Activated T-helper 1 cell treated with Interleukin-2 at 50 U/mL for 16 hours (primary cell): ENCODE measurements around the gene LTBP3.

Experiments
- DNase-seq: peaks from one replicate; pipeline ENCODE4 v3.0.0-alpha.2; 2020; ENCODE audit warnings: low read depth

Gene LTBP3

DNA sequence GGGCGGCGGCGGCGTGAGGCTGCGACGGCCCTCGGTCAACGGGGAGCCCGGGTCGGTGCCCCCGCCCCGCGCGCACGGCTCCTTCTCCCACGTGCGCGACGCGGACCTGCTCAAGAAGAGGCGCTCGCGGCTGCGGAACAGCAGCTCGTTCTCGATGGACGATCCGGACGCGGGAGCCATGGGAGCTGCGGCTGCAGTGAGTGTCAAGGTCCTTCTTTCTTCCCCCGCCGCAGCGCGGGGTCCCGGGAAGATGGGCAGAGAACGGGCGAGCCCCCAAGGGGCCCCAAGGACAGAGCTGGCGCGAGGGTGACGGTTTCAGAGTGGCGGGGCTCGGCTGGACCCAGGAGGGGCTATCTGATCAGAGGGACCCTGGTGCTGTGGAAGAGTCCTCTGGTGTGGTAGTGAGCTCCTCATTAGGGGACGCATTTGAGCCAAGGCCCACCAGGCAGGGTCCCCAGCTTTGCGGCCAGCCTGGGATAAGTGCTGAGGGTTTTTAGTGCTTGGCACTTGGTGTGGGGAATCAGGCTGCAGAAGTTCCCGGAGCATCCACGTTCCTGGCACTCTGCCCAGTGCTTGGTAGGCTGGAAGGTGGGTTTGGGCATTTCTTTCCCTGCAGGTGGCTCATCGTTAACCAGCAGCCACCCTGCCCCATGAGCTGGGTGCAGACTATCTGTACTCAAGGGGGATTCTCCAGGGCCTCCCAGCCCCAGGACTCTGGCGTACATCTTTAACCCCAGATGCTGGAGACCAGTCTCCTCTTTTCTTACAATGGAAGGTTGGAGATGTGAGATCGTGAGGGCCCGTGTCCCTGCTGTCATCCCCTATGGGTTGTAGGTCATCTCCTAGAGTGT is 27.5 kb upstream of the LTBP3 start:
- no peak for DNase-seq

DNA sequence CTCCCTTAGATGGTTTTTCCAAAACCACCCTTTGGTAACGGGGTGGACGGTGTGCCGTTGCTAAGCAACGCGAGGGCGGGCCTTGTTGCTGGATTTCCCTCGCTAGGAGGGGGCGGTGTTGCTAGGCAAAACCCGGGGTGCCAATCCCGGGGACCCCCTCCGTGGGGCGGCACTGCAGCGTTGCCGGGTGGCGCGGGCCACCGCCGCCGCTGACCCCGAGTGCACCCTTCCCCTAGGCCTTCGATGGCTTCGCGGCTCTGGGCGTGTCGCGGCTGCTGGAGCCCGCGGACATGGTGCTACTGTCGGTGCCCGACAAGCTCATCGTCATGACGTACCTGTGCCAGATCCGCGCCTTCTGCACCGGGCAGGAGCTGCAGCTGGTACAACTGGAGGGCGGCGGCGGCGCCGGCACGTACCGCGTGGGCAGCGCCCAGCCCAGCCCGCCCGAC is 26.6 kb upstream of the LTBP3 start:
- DNase-seq: no peak

DNA sequence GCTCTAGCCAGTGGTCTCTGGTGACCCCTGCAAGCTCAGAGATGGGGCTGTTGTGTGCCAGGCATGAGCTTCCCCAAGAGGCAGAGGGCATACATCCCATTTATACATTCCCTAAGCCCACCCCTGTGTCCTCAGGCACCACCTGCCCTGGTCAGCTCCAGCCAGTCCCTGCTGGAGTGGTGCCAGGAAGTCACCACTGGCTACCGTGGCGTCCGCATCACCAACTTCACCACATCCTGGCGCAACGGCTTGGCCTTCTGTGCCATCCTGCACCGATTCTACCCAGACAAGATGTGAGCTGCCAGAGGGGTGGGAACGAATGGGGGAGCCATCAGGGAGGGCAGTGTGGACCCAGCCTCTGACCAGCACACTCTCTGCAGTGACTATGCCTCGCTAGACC is 25.9 kb upstream of the LTBP3 start:
- no peak for DNase-seq

DNA sequence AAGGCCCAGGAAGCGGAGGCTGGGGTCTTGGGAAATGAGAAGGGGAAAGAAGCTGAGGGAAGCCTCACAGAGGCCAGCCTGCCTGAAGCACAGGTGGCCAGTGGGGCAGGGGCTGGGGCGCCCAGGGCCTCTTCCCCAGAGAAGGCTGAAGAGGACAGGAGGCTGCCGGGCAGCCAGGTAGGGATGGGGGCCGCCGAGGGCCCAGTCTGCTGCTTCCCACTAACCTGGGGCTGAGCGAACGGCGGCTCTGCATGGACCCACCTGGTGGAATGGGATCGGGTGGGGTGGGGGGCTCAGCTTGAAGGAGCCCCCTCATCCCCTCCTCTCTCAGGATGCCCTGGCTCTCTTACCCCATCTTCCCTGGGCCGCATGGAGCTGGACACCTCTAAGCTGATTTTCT is 25.4 kb upstream of the LTBP3 start:
- no peak for DNase-seq

DNA sequence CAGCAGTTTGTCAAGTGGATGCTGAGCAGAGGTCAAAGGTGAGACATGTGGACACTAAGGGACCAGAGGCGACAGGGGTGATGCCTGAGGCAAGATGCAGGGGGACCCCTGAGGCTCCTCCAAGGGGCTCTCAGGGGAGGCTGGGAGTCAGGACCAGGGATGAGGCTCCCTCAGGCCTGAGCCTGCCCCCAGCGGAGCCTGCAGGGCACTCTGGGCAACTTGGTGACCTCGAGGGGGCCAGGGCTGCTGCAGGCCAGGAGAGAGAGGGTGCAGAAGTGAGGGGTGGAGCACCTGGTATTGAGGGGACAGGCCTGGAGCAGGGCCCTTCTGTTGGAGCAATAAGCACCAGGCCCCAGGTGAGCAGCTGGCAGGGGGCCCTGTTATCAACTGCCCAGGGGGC is 23.8 kb upstream of the LTBP3 start:
- DNase-seq: no peak

DNA sequence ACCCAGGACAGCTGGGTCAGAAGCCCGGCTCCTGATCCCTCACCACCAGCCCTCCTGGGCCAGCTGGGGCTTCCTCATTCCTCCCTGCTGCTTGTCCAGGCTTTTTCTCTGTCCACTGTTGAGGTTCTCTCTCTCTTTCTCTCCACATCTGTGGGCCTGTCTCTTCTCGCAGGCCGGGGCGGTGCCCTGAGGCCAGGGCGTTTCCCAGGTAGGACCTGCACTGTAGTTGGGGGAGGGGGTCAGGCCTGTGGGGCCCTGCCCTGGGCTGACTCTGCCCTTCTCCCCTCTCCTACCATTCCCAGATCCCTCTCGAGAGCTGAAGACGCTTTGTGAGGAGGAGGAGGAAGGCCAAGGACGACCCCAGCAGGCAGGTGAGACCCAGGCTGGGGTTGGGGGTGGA is 22.6 kb upstream of the LTBP3 start:
- no peak for DNase-seq

DNA sequence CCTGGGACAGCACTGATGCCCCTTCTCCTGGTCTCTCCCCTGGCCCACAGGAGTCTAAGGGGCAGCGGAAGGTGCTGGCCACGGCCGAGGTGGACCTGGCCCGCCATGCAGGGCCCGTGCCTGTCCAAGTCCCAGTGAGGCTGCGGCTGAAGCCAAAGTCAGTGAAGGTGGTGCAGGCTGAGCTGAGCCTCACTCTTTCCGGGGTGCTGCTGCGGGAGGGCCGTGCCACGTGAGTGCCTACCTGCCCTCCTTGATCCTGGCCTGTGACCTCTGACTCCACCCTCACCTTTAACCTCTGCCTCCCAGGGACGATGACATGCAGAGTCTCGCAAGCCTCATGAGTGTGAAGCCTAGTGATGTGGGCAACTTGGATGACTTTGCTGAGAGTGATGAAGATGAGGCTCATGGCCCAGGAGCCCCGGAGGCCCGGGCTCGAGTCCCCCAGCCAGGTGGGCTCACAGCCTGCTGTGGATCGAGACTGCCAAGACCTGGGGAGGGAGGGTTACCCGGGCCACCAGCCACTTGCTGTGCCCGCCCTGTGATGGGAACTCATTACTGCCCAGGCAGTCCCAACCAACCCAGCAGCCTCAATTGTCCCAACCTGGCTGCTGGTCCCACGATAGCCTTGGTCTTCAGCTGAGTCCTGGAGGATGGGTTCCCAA is 22.0 kb upstream of the LTBP3 start:
- no peak for DNase-seq

DNA sequence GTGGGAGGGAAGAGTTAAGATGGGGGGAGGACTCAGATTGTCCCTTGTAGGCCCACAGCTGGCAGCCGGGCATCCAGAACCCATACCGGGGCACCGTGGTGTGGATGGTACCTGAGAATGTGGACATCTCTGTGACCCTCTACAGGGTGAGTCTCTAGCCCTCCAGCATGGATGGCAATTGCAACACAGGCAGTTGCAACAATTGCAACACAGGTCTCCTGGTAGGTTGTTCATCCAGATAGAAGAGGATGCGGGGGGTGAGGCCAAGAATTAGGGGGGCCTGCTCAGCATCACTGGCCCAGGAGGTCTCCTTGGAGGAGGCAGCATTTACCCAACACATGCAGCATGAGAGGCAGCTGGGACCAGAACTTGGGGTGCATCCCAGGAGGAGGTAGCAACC is 21.1 kb upstream of the LTBP3 start:
- no peak for DNase-seq

DNA sequence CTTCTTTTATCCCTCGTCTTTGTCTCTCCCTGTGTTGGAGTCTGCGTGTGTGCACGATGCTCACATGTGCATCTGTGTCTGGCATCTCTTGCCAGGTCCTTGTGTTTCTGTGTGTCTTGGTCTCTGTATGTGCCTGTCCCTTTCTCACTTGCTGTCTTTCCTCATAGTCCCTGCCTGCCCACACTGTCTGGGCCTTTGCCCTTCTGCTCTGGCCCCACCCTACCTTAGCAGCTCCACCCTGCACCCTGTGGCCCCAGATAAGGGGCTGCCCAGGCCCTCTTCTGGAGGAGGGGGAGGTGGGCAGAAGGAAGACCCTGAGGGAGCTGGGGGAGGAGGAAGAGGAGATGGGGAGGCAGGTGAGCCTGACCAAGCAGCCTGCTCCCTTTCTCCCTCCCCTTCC is 20.5 kb upstream of the LTBP3 start:
- DNase-seq: no peak

DNA sequence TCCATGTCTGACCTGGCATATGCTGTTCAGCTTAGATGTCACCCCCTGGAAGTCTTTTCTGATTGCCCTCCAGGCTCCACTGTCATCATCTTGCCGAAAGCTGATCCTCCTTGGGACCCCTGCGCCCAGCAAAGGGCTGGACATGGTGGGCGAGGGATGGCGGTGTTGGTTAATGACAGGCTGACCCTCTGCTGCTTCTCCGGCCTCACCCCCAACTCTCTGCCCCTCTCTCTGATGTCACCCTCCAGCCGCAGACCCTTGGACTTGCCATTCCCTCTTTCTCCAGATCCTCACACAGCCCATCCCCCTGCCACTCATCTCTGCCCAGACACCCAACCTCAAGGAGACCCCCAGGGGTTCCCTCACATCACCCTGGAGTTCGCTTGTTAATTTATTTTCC is 20.0 kb upstream of the LTBP3 start:
- no peak for DNase-seq

DNA sequence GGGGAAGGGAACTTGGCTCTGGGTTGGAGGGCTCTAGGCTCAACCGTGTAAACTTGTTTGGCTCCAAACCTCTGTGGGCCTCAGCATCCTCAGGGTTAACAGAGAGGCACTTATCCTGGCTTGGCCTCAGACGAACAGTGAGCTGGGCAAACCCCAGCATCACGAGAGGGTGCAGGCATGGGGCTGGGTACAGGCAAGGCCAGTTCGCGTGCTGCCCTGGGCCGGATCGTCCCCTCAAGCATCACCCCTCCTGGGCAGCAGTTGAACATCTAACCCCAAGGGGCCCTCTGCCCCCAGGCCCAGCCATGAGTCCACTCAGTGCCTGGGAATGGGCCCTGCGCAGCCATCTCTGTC is 19.6 kb upstream of the LTBP3 start:
- DNase-seq: no peak

DNA sequence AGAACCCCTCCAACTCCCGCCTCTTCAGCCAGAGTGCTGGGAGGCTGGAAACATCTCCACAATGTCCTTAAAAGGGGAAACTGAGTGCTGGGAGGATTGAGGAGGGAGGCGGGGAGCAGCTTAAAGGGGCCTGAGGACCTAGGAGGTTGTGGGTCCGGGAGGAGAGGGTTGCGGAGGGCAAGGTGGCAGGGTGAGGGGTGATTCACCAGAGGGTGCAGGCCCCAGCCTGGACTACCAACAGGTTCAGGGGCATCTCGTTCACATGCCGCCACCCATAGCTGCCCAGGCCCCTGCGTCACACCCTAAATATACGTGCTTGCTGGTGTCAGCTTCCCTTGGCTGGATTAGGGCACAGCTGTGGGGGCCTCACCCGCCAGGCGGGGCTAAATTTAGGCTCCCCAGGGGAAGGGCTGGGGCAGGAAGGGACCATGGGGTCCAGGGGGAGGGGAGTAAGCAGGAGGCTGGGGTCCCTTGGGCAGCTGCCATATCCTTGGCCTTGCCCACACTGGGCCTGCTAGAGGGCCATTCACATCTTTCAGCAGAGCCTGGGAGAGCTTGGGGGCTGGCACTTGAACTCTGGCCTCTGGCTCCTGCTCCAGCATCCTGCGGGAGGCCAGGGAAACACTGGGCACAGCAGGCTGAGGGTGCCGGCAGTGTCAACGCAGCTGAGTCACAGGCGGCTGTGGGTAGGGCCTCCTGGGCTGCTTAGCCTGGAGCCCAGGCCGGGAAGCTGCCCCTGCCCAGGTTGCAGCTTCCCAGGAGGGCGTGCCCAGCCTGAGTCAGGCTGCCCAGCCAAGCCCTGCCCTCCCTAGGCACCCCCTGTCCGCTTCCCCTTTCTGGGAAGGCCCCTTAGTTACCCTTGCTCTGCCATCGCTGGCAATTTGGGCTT is 19.0 kb upstream of the LTBP3 start:
- DNase-seq: no peak

DNA sequence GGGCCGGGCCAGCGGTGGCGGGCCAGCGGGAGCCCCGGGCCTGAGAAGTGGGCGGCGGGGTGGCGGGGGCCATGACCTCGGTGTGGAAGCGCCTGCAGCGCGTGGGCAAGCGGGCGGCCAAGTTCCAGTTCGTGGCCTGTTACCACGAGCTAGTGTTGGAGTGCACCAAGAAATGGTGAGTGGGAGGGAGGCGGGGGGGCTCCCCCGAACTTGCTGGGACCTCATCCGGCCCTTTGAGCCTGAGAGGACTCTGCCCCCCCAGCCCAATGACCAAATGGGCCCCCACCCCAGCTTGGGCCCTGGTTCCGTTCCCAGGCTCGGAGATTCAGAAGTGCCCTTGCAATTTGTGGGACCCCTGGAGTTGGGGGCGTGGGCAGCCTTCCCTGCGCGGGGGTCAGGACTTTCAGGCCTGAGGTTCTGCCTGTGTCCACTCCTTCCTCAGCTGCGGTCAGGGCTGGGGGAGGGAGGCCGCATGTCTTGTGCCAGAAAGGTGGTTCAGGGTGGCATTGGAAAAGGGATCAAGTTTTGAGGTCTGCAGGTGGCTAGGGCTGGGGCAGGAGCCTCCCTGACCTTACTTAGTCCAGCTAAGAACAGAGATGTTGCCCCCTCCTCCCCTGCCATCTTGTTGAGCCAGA is 18.2 kb upstream of the LTBP3 start:
- DNase-seq: no peak

DNA sequence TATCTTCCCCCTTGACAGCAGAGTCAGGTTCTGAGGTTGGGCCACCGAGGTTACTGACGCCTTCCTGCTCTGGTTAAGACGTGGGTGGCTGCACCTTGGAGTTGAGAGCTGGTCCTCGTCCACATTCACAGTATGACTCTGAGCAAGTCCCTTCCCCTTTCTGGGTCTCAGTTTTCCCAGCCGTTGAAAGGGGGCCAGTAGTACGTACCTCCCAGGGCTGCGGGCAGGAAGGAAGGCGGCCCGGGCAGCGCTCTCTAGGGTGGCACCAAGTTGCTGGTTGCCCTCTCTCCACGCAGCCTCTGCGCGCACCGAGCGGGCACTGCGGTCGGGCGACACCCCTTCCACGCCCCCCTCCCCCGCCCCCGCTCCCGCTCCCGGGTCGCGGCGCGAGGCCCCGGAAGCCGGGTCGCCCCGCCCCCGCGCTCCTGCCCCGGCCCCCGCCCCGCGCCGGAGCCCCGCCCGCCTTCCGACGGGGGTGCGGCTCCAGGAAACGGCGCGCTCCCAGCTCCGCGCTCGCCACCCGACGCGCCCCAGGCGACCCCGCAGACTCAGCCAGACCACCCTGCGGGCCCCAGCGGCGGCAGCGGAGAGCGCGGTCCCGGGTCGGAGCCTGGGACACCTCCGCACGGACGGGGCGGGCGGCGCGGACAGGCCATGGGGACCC is 17.5 kb upstream of the LTBP3 start, which contains the start of gene EHBP1L1:
EHBP1L1 (plus strand) TSS at position 486 of the 664 bp plus-strand sequence. CDS start 250 bp downstream, outside the sequence.
- peak; percentile 75 for DNase-seq

DNA sequence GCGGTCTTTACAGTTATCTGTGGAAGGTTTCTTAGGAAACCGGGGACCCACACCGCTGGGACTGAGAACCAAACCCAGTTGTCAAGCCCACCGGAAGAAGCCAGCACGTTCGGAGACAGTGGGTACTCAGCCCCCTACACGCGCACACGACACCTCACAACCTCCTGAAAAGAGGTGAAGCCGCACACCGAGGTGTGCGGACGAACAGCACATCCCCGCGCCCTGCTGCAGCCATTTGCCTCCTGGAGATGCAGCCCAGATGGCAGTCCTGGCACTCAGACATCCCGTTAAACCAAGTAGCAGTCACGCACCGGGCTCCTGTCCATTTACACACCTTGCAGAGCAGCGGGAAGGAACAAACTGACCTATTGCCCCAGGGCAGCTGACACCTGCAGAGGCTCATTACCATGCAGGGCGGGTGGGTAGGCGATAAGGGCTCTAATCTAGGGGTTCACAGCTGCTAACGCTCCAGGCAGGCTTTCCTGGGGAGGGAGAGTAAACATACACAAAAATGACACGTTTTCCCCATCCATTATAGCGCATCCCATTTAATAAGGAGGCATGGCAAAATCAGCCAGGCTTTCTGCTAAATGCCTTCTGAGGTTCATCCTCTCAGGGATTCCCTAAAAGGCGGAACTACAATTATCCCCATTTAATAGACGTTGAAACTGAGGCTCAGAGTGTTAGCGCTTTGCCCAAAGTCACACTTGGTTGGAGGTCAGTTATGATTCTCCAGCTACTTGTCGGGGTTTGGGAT is 16.8 kb upstream of the LTBP3 start:
- no peak for DNase-seq

DNA sequence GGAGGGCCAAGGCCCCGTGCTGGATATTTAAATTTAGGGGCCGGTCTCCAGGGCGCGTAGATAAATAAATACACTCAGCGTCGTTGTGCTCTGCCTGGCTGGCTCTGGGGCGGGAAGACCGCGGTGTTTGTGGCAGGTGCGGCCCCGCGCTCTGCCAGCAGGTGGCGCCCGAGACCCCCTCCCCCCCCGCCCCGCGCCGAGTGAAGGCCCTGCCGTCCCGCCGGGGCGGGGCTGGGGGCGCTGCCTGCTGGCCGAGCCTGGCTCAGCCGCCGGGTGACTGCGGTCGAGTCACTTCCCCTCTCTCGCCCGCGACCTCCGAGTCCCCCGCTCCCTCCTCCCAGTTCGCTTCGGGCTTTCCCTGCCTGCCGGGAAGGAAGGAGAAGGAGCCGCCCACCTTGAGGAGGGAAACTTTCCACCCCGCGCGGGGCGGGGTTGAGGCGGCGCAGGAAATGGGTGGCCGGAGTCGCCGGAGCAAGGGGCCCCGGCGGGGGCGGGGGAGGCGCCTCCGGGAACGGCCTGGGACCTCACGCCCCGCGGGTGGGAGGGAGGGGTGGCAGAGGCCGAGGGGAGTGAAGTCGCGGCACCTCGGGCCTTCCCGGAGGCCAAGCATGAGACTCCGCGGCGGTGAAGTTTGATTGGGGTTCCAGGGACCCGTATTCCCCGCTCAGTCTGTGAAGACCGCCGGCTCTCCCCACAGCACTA is 16.1 kb upstream of the LTBP3 start:
- DNase-seq: peak; percentile 77

DNA sequence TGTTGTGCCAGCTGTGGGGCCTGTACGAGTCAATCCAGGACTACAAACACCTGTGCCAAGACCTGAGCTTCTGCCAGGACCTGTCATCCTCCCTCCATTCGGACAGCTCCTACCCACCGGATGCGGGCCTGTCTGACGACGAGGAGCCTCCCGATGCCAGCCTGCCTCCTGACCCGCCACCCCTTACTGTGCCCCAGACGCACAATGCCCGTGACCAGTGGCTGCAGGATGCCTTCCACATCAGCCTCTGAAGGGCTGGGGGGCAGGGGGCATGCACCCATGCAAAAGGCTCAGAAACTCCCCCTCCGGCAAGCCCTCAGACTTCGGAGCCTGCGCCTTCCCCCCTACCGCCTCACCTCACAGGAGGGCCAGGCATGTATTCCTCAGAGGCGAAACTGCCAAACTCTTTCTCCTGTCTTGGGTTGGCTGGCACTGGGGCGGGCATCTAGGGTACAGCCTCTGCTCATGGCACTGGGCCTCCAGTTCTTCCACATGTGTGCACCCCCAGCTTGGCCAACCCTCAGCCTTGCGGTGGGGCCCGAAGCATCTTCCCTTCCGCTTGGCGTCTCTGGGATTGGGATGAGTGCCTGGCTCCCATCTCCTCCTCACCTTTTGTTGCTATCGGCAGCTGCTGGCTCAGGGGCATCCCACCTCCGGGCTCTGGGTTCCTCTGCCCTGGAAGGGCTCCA is 15.4 kb upstream of the LTBP3 start:
- no peak for DNase-seq

DNA sequence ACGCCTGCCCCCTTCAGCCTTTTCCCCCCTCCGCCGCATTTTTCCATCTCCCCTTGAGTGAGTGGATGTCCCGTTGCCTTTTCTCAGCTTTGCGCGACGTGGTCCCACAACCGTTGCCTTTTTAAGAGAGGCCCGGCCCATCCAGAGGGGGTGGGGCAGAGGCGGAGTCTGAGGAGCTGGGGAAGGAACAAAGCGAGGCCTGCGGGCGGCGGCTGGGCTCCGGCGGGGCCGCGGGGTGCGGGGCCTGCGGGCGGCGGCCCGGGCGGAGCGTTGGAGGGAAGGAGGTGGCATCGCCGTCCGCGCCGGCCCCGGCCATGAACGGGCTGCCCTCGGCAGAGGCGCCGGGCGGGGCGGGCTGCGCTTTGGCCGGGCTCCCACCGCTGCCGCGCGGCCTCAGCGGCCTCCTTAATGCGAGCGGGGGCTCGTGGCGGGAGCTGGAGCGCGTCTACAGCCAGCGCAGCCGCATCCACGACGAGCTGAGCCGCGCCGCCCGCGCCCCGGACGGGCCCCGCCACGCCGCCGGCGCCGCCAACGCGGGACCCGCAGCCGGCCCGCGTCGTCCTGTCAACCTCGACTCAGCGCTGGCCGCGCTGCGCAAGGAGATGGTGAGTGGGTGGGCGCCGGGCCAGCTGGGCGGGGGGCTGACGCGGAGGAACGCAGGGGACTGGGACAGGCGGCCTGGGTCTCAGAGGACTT is 14.3 kb upstream of the LTBP3 start, which contains the start of gene FAM89B:
FAM89B (plus strand) TSS at position 183 of the 696 bp plus-strand sequence; CDS start at position 315, 132 bp downstream.
- DNase-seq: peak; percentile 82

DNA sequence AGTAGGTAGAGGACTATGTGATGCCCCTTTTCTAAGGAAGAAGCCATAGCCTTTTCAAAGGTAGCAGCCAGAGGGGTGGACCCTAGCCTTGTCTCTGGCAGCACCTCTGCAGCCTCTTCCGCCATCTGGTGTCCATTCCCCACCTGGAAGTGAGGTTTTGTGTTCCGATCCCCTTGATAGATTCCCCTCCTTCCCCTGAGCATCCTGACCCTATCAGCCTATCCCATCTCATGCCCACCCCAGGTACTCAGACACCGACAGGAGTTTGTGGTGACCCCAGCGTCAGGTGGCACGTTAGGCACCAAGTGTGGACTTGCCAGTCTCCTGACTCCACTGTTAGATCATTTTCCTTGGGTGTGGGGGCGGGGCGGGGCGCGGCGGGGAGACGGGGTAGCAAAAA is 13.8 kb upstream of the LTBP3 start:
- DNase-seq: no peak
